GM19035 (cell line): Measurements from ENCODE around the gene ERMAP.
"Not testable (repeated sequence)": the region's sequence is repeated elsewhere in the genome, so short reads cannot be mapped to it uniquely, and the experiment has no call there.

Source experiments
- ATAC-seq: cut with Tn5 transposase; IDR thresholded peaks from one replicate; pipeline ENCODE4 v1.9.1; 2021; ENCODE audit not compliant: unreplicated experiment

Gene ERMAP

GRCh38 chr1:42844592-42845140, 27.7 kb downstream of the ERMAP start:
- no peak for ATAC-seq

GRCh38 chr1:42845193-42845592, 28.3 kb downstream of the ERMAP start:
- no peak for ATAC-seq

DNA sequence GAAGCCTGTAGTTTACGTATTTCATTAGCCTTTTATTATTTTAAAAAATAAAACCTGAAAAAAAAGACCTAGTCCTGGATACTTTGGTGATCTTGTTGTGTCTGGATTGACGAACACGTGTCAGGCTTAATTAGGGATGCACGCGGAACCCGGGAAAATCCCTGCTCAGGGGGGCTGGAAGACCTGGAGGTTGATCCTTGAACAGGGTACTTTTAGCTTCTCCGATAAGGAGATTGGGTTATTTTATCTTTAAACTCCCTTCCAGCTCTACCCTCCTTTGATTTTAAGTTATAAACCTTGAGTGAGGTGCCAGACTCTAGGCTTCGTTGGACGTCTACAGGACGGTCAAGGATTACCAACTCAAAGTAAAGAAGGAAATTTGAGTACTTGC, 28.9 kb downstream of the ERMAP start:
- peak; percentile 14 for ATAC-seq

- ATAC-seq = peak; percentile 90
Observed at GRCh38 chr1:42846257-42847110, 29.6 kb downstream of the ERMAP start, which contains the start of gene ZNF691. Gene ZNF691 (plus strand): TSS chr1:42846613. CDS start chr1:42849659, 3,046 bp downstream.

DNA sequence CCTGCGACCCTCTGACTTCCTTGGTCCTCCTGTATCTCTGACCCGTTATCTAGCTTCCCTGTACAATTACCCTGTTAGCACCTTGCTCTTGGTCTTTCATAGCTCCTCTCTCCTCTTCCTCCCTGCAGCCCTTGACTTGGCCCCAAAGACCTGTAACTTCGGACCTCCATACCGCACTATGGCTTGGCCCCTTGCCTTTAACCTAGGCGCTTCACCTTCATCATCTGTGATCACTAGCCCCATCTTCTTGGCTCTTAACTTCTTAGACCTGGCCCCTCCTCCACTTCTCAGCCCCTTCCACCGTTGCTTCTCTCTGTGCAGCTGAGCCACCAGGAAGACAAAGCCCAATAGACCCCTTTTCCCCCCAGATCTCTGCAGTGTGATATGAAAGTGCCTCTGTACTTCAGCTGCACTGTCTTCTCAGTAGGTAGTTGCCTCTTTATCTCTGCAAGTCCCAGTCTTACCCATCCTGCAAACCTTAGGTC, 30.2 kb downstream of the ERMAP start:
- no peak for ATAC-seq

GRCh38 chr1:42847721-42848460, 31.0 kb downstream of the ERMAP start:
- no peak for ATAC-seq

DNA sequence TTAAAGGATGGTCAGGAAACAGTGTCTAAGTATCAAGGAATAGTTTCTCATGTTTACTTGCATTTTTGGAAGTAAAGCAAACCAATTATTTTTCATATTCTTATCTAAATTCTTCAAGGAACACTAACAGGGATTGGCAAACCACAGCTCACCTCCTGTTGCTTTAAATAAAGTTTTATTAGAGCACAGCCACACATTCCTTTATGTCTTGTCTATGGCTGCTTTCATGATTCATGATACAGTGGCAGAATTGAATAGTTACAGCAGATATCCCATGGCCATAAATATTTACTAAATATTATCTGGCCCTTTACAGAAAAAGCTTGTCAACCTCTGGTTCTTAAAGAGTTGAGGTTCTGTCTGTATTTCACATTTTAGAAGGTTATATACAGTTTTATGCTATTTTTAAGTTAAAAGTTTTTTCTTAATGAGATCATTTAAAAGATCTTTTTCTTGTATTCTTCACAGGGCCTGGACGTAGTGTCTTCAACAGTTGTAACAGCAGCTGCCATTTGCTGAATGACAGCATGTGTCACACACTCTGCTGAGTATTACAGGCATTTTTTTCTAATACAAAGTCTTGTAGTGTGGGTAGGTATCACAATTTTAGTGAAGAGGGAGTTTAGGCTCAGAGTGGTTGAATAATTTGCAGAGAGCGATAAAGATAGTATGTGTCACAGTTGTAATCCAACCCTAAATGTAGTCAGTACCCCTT, 32.1 kb downstream of the ERMAP start:
- no peak for ATAC-seq

DNA sequence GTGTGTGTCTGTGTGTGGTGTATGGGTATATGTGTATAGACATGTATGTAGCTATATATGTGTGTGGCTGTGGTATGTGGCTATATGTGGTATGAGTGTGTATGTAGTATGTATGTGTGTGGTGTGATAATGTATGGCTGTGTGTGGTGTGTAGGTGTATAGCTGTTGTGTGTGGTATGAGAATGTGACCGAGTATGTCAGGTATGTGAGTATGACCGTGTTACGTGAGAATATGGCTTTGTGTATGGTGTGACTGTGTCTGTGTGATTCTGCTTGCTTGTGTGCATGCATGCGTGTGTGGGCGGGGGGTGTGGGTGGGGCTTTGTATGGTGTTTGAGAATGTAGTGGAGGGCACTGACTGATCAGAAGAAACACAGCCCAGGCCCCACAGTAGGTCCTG, 33.0 kb downstream of the ERMAP start:
- ATAC-seq = no peak

DNA sequence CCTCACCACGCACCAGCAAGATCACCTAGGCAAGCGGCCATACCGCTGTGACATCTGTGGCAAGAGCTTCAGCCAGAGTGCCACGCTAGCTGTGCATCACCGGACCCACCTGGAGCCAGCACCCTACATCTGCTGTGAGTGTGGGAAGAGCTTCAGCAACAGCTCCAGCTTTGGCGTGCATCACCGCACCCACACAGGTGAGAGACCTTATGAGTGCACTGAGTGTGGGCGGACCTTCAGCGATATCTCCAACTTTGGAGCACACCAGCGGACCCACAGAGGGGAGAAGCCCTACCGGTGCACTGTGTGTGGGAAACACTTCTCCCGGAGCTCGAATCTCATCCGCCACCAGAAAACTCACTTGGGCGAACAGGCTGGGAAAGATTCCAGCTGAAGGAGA, 34.5 kb downstream of the ERMAP start:
- ATAC-seq = no peak

- ATAC-seq = no peak
Observed at GRCh38 chr1:42851960-42852607, 35.2 kb downstream of the ERMAP start.

- ATAC-seq = no peak
Observed at GRCh38 chr1:42852608-42852980, 35.7 kb downstream of the ERMAP start.

DNA sequence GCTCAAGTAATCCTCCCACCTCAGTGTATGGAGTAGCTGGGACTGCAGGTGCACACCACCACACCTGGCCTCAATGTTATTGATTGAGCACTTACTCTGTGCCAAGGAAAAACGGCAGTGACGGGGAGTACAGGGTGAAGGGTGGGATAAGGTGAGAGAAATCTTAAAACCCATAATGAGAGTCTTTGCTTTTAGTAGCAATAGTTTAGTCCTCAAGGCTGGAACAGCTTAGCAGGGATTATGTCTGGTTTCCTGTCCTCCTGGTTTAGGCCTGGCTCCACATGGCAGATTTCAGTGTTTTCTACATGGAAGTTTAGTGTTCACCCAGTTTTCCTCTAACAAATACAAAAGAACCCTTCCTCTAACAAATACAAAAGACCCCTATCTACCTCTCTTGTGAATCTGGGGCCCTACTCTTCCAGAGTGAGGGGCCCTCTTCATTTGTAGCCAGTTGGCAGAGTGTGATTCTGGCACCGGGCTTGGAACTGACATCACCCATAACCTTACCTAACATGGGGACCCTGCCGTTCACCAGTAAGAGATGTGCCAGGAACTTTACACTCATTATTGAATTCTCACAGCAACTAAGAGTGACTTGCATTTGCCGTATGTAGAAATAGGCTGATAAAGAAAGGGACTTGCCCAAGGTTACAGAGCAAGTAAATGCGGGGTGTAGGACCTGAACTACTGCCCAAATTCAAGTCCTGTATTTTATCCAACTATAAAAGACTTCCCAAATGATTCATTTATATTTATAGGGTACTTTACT, 36.4 kb downstream of the ERMAP start:
- ATAC-seq = no peak

DNA sequence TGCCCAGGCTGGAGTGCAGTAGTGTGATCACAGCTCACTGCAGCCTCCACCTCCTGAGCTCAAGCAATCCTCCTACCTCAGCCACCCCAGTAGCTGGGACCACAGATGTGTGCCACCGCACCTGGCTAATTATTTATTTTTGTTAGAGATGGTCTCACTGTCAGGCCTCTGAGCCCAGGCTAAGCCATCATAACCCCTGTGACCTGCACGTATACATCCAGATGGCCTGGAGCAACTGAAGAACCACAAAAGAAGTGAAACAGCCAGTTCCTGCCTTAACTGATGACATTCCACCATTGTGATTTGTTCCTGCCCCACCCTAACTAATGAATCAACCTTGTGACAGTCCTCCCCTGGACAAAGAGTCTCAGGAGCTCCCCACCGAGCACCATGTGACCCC, 39.6 kb downstream of the ERMAP start:
- not testable (repeated sequence) for ATAC-seq

- not testable (repeated sequence) for ATAC-seq
Observed at GRCh38 chr1:42859366-42859765, 42.4 kb downstream of the ERMAP start.

GRCh38 chr1:42860339-42861013, 43.6 kb downstream of the ERMAP start:
- ATAC-seq = no peak

- ATAC-seq = no peak
Observed at GRCh38 chr1:42861014-42861399, 44.1 kb downstream of the ERMAP start.

DNA sequence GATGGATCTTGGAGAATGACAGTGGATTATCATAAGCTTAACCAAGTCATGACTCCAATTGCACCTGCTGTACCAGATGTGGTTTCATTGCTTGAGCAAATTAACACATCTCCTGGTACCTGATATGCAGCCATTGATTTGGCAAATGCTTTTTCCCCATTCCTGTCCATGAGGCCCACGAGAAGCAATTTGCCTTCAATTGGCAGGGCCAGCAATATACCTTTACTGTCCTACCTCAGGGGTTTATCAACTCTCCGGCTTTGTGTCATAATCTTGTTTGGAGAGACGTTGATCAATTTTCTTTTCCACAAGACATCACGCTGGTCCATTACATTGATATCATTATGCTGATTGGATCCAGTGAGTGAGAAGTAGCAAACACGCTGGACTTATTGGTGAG, 49.6 kb downstream of the ERMAP start:
- ATAC-seq = no peak

GRCh38 chr1:42868466-42868865, 51.5 kb downstream of the ERMAP start:
- ATAC-seq = not testable (repeated sequence)

- ATAC-seq = not testable (repeated sequence)
Observed at GRCh38 chr1:42869254-42869653, 52.3 kb downstream of the ERMAP start.
